Measurements from ENCODE around the gene PDIA3.
"Not testable (repeated sequence)": the region's sequence is repeated elsewhere in the genome, so short reads cannot be mapped to it uniquely, and the experiment has no call there.

Gene PDIA3

GRCh38 chr15:43746245-43746902, at the start of gene PDIA3:
Gene PDIA3, plus strand, starts transcription at chr15:43746438. Its CDS starts 102 bp downstream, at chr15:43746540.
- DNase-seq: peak; percentile 55 to 95

DNA sequence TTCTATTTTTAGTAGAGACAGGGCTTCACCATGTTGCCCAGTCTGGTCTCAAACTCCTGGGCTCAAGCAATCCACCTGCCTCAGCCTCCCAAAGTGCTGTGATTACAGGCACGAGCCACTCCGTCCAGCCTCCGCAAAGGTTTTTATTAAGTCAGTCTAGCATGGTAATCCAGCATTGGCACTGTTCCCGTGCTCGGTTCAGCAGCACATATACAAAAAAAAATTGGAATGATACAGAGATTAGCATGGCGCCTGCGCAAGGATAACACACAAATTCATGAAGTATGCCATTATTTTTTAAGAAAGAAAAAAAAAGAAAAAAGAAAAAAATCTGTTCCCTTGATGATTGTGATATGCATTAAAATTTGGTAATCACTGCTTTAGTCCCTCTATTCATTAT, 44.1 kb upstream of the PDIA3 start:
- DNase-seq: no peak

DNA sequence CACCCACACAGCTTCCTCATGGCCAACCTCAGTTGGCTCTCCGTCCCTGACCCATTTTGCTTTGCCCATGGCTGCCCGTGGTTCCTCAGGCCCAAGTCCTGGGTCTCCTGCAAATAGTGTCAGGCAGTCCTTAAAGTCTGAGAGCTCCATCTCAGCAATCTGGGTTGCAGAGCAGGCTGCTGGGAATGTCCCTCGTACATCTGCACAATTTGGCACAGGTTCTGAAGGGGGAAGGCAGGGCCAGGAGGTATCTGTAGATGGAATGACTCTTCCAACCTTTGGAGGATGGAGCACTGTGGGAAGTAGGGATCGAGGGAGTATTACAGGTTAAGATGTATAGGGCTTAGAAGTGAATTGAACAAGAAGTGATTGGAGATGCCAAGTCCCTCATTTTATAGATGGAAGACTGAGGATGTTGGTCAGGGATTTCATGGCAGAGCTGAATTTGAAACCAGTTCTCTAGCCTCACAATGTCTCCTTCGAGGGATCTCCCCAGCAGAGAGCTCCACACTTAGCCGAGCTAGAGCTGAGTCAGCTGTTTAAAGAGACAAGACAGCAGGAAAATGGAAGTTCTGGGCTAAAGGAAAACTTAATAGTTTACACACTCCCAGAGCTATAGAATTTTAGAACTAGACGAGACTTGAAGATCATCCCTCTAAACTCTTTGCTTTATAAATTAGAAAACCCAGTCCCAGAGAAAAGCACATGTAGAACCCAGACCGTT, 43.4 kb upstream of the PDIA3 start:
- no peak for DNase-seq

DNA sequence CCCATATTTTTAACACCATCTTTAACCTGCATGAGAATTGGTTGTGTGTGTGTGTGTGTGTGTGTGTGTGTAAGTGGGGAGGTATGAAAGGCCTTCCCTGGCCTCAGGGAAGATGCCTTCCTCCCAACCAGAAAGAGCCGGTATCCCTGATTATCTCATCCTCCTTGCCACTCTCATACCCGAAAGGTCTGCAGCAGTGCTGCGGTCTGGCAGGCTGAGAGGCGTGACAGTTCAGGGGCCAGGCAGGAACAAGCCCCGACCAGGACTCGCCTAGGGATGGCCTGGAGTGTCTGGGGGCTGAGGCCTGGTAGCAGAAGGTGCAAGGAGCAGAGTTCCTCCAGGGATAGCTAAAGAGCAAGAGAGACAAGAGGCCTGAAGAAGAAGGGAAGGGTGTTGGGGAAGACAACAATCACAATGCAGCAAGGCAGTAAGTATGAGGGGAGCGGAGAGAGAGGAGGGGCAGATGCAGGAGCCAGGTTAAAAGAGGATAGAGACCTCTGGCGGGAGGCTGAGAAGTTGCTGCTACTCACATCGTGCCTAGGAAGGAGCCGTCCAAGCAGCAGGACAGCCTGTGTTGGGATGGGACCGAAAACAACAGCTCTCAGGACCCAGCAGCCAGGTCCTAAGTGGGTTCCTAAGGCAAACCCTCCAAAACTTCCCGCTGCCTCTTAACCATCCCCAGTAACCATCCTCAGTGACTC, 35.7 kb upstream of the PDIA3 start:
- DNase-seq: not testable (repeated sequence)

DNA sequence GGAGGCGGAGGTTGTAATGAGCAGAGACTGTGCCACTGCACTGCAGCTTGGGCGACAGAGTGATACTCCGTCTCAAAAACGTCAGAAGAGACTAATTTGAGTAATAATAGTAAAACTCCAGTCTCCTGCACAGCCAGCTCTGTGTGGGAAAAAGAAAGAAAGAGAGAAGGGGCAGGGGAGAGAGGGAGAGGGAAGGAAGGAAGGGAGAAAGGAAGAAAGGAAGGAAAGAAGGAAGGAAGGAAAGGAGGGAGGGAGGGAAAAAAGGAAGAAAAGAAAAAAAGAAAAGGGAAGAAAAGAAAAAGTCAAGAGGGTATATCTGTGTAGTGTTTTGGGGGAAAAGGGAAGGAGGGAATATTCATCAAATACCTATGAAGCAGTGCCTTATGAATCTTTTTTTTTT, 23.1 kb upstream of the PDIA3 start:
- no peak for DNase-seq

DNA sequence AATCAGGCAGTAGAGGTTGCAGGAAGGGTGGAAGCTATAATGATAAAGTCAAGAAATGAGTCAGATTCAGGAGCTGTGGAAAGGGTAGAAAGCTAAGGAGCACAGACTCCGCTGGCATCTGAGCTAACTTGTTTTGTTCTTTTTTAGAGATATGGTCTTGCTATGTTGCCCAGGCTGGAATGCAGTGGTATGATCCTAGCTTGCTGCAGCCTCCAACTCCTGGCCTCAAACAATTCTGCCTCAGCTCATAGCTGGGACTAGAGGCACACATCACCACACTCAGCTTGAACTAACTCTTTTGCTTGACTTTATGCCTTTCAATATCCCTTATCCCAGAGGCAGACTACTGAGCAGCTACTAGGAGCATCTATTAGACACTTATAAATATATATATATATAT, 19.9 kb upstream of the PDIA3 start:
- not testable (repeated sequence) for DNase-seq

DNA sequence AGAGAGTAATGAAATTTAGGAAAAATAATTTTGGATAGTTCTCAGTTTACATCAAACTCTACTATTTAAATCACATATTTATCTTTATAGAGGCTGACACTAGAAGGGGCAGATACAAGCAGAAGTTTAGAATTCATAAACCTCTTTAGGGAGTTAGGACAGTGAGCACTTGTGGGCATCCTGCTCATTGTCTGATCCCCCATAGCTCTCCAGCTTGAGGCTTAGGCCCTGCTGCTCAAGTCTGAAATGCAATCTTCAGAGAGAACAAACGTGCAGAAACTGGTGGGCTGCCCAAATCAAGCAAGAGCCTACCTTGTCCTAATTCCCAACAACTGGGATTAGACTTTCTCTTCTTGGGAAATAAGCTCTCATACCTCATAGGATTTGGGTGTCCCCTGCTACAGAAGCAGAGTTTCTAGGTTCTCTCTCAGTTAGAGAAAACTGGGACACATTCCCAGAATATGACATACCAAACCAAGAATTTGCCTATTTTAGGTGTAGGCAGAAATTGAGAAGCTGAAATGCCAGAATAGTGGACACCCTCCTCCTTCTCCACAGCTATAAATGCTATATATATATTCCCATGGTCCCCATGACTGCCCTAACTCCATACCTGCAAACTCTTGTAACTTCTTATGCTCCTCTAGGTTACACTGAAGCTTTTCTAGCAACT, 18.0 kb upstream of the PDIA3 start:
- DNase-seq: not testable (repeated sequence)

DNA sequence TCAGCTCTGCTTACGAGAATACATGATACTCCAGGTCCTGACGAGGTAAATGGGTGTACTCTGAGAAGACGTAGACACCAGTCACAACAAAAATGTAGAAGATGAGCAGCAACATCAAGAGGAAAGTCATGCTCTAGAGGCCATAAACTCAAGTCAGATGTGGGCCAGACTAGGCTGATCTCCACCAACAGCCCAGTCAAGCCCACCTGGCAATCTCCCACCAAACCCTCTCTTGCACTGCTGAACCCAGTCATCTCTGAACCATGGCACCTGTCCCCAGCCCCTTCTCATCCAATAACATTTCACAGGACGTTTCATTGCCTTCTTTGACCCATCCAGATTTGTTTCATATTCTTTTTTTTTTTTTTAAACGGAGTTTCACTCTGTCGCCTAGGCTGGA, 10.8 kb upstream of the PDIA3 start:
- DNase-seq: no peak

DNA sequence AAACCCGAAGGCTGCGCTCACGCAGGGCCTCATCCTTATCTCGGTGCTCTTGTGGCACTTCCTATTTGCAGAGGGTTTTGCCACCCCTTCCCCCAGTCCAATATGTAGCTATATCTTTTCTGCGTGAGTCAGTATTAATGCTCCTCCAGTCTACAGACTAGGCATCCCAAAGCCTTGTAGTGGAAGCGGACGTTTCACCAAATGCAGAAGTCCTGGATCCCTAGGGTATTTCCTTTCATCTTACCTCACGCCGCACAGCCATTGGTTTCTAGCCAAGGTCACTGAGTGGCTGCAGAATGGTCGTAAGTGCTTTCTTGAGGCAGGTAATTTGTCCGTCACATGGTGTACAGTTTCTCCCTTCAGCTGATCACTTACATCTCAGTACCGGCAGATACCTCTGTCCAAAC, 668 bp downstream of the PDIA3 start:
- DNase-seq: peak; percentile 27 to 52

DNA sequence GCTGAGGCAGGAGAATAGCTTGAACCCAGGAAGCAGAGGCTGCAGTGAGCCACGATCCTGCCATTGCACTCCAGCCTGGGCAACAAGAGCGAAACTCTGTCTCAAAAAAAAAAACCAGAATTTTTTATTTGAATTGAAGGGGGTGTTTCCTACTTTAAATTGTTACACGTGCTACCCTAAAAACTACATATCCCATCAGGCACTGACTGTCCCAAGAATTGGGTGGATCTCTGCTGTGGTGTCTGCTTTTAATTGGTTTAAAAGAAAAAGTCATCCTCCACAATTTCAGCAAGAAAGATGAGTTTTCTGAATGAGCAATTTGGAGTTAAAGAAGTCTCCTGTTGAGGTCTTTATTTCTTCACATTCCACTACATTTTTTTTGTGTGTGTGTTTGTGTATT, 2.1 kb downstream of the PDIA3 start:
- DNase-seq: no peak

- DNase-seq: no peak
Observed at GRCh38 chr15:43749690-43750345, 3.6 kb downstream of the PDIA3 start.

- DNase-seq: no peak
Observed at GRCh38 chr15:43751885-43752284, 5.6 kb downstream of the PDIA3 start.

GRCh38 chr15:43762824-43763223, 16.6 kb downstream of the PDIA3 start:
- no peak for DNase-seq

- DNase-seq: no peak
Observed at GRCh38 chr15:43763819-43764446, 17.7 kb downstream of the PDIA3 start.

- DNase-seq: peak in 1 of 2 experiments; percentile 63
Observed at GRCh38 chr15:43769584-43770228, 23.5 kb downstream of the PDIA3 start.

GRCh38 chr15:43771816-43772215, 25.6 kb downstream of the PDIA3 start:
- DNase-seq: no peak

DNA sequence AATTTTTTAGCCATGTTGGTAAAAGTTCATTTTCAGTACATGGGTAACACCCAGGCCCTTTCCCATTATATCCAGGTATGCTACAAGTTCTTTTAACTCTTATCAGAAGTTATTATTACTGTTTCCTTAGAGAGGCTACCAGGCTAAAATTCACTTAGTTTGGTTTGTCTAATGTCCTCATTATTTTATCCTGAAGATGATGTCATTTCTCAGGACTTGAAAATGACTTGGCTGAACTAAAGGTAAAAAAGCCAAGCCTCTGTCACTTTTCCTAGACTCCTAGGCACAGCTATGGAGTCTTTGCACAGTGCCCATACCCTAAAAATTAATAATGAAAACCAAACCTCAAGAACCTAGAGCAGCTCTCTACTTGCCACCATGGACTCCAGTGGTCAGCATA, 26.4 kb downstream of the PDIA3 start:
- DNase-seq: no peak

- DNase-seq: no peak
Observed at GRCh38 chr15:43774062-43774461, 27.8 kb downstream of the PDIA3 start.

GRCh38 chr15:43775411-43775965, 29.2 kb downstream of the PDIA3 start:
- DNase-seq: peak; percentile 70 to 84

- DNase-seq: peak; percentile 66 to 82
Observed at GRCh38 chr15:43776101-43776717, 30.0 kb downstream of the PDIA3 start.

DNA sequence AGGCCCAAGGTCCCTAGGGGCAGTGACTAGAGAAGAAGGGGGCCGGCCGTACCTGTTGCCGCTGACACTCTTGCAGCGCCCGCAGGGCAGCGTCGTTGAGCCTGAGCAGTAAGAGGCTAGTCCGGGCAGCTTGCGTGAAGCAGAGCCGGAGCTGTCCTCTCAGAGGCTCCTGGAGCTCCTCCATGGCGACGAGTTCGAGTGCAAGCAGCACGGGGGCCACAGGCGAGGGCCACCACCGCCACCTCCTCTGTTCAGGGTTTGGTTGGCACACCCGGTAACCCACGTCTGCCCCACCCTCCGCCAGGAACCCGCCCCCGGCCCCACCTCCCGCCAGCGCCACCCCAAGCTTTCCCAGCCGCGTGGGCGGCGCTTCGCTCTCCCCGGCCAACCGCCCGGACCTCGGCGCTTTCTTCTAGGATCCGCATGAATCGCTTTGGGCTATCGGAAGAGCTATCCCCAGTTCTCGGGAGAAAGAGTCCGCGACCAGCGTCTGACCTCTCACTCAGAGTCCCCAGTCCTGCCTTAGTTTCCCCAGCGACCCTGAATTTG, 30.6 kb downstream of the PDIA3 start, which contains the start of gene ELL3:
ELL3 (minus strand) TSS at position 249 of the 549 bp plus-strand sequence; CDS start at position 184, 65 bp downstream.
- peak; percentile 83 to 92 for DNase-seq

All from NCI-H526 (cell line).